HAP-1 (cell line): Measurements from ENCODE around the gene CCDC171.
A peak's percentile ranks its signal among the peaks of the same experiment; 100 is the strongest.
"Not testable (repeated sequence)": the region's sequence is repeated elsewhere in the genome, so short reads cannot be mapped to it uniquely, and the experiment has no call there.

ENCODE experiments used
- DNase-seq, 2 experiments: peaks; one replicate each; pipeline ENCODE4 v3.0.0-alpha.2; 2016 to 2020; ENCODE audit warnings: low spot score in 2 of 2
- H3K27me3 ChIP-seq: fragments of 250-450 bp; sonication (Bioruptor Pico); 2 replicates; pipeline ENCODE4 v1.5.1; 2020; ENCODE audit warnings: low read depth, mild to moderate bottlenecking, moderate library complexity
- H3K36me3 ChIP-seq: fragments of 250-450 bp; sonication (Bioruptor Pico); replicated peaks from 2 replicates; pipeline ENCODE4 v1.5.1; 2020; ENCODE audit warnings: mild to moderate bottlenecking
- H3K4me1 ChIP-seq: fragments of 250-450 bp; sonication (Bioruptor Pico); 2 replicates; pipeline ENCODE4 v1.5.1; 2020; ENCODE audit warnings: mild to moderate bottlenecking
- H3K4me3 ChIP-seq: fragments of 250-450 bp; sonication (Bioruptor Pico); 2 replicates; pipeline ENCODE4 v1.5.1; 2020; ENCODE audit warnings: mild to moderate bottlenecking, moderate library complexity
- H3K9me3 ChIP-seq: fragments of 250-450 bp; sonication (Bioruptor Pico); 2 replicates; pipeline ENCODE4 v1.5.1; 2020; ENCODE audit warnings: mild to moderate bottlenecking, moderate library complexity
- in situ Hi-C: fragments of 300-500 bp; cut with MboI; formaldehyde crosslinking; loops from 3 replicates; pipeline ENCODE4 v1.14.3; 2020; ENCODE audit warnings: low sequenced_read_pairs, inconsistent platforms, mixed read lengths

The CCDC171 gene

GRCh38 chr9:15527035-15527434 lies 25.8 kb upstream of the CCDC171 start:
- H3K4me1 ChIP-seq, DNase-seq, H3K4me3 ChIP-seq, H3K36me3 ChIP-seq, H3K27me3 ChIP-seq, in situ Hi-C loops, H3K9me3 ChIP-seq: not testable (repeated sequence)

DNA sequence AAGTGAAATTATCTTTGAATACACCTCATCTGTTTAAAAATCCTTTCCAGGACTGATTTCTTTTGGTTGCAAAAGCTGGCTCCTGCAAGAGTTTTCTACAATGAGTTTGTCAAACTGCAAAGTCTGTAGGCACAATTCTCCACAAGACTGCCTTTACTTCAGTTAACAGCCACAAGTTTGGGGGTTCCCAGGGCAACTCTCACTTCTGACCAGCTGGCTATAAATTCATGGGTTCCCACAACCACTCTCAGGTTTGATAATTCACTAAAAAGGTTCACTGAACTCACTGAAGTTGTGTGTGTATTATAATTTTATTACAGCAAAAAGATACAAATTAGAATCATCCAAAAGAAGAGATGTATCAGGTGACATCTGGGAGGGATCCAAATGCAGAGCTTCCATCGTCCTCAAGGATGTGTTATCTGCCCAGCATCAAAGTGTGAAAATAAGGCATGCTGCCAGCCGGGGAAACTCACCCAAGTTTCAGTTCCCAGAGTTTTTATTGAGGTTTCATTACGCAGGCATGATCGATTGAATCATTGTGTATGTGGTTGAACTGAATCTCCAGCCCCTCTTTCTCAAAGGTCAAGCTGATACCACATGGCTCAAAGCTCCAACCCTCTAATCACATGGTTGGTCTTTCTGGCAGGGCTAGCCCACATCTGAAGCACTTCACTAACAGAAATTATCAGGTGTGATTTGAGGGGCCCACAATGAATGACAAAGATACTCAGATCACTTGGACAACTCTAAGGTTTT lies 23.1 kb upstream of the CCDC171 start:
- in situ Hi-C loops: no loop called here
- no peaks in the 10 kb centered on the region; the same call in 1 of the 2 replicates for H3K27me3 ChIP-seq
- no peaks in the 10 kb centered on the region for H3K36me3 ChIP-seq
- no peak overlapping the region for H3K4me3 ChIP-seq
- H3K9me3 ChIP-seq: no peaks in the 10 kb centered on the region
- H3K4me1 ChIP-seq: no peaks in the 10 kb centered on the region
- DNase-seq: no peak

- no peak overlapping the region for H3K4me3 ChIP-seq
- no peaks in the 10 kb centered on the region for H3K9me3 ChIP-seq
- no peak for DNase-seq
- no peaks in the 10 kb centered on the region for H3K27me3 ChIP-seq
- in situ Hi-C loops: no loop called here
- H3K36me3 ChIP-seq: no peaks in the 10 kb centered on the region
- H3K4me1 ChIP-seq: no peaks in the 10 kb centered on the region
These were observed 21.5 kb upstream of the CCDC171 start for GRCh38 chr9:15531380-15531779.

- Histone ChIP-seq H3K27me3 (no peaks in the 10 kb centered on the region), H3K9me3 (no peaks in the 10 kb centered on the region), H3K36me3 (no peaks in the 10 kb centered on the region), H3K4me1 (no peaks in the 10 kb centered on the region), H3K4me3 (no peak overlapping the region)
- DNase-seq: no peak
- in situ Hi-C loops: no loop called here
These were observed 11.0 kb upstream of the CCDC171 start for GRCh38 chr9:15541872-15542271.

DNA sequence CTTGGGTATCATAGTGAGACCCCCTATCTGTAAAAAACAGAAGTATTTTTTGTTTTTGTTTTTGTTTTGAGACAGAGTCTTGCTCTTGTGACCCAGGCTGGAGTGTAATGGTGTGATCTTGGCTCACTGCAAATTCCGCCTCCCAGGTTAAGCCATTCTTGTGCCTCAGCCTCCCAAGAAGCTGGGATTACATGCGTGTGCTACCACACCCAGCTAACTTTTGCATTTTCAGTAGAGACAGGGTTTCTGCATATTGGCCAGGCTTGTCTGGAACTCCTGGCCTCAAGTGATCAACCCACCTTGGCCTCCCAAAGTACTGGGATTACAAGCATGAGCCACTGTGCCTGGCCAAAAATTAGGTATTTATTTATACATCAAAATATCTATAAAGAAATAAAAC lies 10.2 kb upstream of the CCDC171 start:
- Histone ChIP-seq H3K9me3 (no peaks in the 10 kb centered on the region), H3K4me1 (no peaks in the 10 kb centered on the region), H3K4me3 (no peak overlapping the region), H3K36me3 (no peaks in the 10 kb centered on the region), H3K27me3 (no peaks in the 10 kb centered on the region)
- DNase-seq: no peak
- in situ Hi-C loops: no loop called here

DNA sequence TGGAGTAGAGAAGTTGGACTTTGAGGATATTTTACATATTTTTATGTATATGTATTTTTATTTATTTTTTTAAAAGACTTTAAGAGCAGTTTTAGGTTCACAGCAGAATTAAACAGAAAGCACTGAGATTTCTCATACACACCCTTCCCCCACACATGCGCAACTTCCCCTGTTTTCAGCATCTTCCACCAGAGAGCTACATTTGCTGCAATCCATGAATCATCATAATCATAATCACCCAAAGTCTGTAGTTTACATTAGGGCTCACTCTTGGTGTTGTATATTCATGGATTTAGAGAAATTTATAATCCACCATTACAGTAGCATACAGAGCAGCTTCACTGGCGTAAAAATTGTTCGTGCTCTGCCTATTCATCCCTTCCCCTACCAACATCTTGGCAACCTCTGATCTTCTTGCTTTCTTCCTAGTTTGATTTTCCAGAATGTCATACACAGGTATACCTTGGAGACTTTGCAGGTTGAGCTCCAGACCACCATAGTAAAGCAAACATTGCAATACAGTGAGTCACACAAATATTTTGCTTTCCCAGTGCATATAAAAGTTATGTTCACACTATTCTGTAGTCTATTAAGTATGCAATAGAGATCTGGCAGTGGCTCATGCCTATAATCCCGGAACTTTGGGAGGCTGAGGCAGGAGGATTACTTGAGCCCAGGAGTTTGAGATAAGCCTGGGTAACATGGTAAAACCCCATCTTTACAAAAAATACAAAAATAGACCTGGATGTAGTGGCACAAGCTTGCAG lies 9.6 kb upstream of the CCDC171 start:
- in situ Hi-C loops: no loop called here
- Histone ChIP-seq H3K27me3 (no peaks in the 10 kb centered on the region), H3K4me1 (no peaks in the 10 kb centered on the region), H3K36me3 (no peaks in the 10 kb centered on the region), H3K9me3 (no peaks in the 10 kb centered on the region), H3K4me3 (no peak overlapping the region)
- no peak for DNase-seq

GRCh38 chr9:15549611-15550010 lies 3.2 kb upstream of the CCDC171 start:
- no peak for DNase-seq
- in situ Hi-C loops: loop anchor here (5.0 kb wide), 1 partner anchor 43 kb away; no protein-coding TSS in a partner anchor

GRCh38 chr9:15553528-15553898 lies 670 bp downstream of the CCDC171 start:
- H3K27me3 ChIP-seq: no peaks in the 10 kb centered on the region
- no peaks in the 10 kb centered on the region for H3K9me3 ChIP-seq
- H3K4me3 ChIP-seq: peak overlapping the region; percentile 46
- in situ Hi-C loops: loop anchor here (5.0 kb wide), 1 partner anchor 39 kb away; no protein-coding TSS in a partner anchor
- H3K36me3 ChIP-seq: no peaks in the 10 kb centered on the region
- H3K4me1 ChIP-seq: peaks cover 6% of the 10 kb centered on the region; the same call in 1 of the 2 replicates
- no peak for DNase-seq

More at GRCh38 chr9:15549611-15550010, 3.2 kb upstream of the CCDC171 start:
- no peaks in the 10 kb centered on the region for H3K9me3 ChIP-seq
- no peak overlapping the region for H3K4me3 ChIP-seq
- H3K4me1 ChIP-seq: peaks cover 6% of the 10 kb centered on the region; the same call in 1 of the 2 replicates
- no peaks in the 10 kb centered on the region for H3K27me3 ChIP-seq
- H3K36me3 ChIP-seq: no peaks in the 10 kb centered on the region

DNA sequence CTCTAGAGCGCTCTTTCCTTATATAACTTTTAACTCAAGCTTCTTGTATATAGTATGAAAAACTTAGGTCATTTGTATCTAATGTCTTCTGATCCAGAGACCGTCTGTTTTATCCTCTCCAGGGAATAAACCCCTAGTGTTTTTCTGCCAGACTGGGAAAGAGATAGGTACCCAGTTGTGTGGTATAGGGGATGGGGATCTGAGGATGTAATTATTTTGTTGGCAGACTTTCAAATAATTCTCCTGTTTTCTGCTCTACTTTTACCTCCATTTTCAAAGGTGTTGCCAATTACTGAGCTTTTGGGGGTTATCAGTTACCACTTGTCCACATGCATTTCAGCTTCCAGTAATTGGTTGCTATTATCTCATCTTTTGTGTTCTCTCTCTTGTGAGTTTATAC lies 17.9 kb downstream of the CCDC171 start:
- Histone ChIP-seq H3K4me3 (no peak overlapping the region), H3K9me3 (no peaks in the 10 kb centered on the region), H3K36me3 (no peaks in the 10 kb centered on the region), H3K4me1 (no peaks in the 10 kb centered on the region), H3K27me3 (no peaks in the 10 kb centered on the region)
- in situ Hi-C loops: no loop called here
- no peak for DNase-seq

- no peaks in the 10 kb centered on the region for H3K4me1 ChIP-seq
- in situ Hi-C loops: no loop called here
- H3K4me3 ChIP-seq: no peak overlapping the region
- H3K27me3 ChIP-seq: no peaks in the 10 kb centered on the region
- H3K9me3 ChIP-seq: no peaks in the 10 kb centered on the region
- H3K36me3 ChIP-seq: no peaks in the 10 kb centered on the region
- no peak for DNase-seq
These were observed 19.4 kb downstream of the CCDC171 start for GRCh38 chr9:15572200-15572770.

GRCh38 chr9:15576350-15577050 lies 23.7 kb downstream of the CCDC171 start:
- no peaks in the 10 kb centered on the region for H3K9me3 ChIP-seq
- DNase-seq: no peak
- no peaks in the 10 kb centered on the region for H3K4me1 ChIP-seq
- no peaks in the 10 kb centered on the region for H3K27me3 ChIP-seq
- no peaks in the 10 kb centered on the region for H3K36me3 ChIP-seq
- in situ Hi-C loops: no loop called here
- no peak overlapping the region for H3K4me3 ChIP-seq

DNA sequence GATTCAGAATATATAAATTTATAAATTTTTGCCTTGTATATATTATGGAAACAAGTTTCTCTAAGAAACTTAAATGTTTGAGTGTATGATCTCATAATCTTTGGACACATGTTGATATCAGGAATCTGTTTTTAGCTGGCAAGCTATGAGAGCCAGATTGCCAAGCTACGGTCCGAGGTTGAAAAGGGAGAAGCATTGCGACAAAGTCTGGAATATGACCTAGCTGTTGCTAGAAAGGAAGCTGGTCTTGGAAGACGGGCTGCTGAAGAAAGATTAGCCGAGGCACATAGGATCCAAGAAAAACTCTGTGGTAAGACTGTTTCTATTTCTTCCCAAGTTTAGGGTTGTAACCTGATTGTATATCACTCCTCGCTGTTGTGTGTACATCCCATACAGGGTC lies 25.9 kb downstream of the CCDC171 start:
- DNase-seq: no peak
- H3K36me3 ChIP-seq: no peaks in the 10 kb centered on the region
- no peak overlapping the region for H3K4me3 ChIP-seq
- H3K9me3 ChIP-seq: no peaks in the 10 kb centered on the region
- in situ Hi-C loops: no loop called here
- H3K4me1 ChIP-seq: no peaks in the 10 kb centered on the region
- H3K27me3 ChIP-seq: no peaks in the 10 kb centered on the region

DNA sequence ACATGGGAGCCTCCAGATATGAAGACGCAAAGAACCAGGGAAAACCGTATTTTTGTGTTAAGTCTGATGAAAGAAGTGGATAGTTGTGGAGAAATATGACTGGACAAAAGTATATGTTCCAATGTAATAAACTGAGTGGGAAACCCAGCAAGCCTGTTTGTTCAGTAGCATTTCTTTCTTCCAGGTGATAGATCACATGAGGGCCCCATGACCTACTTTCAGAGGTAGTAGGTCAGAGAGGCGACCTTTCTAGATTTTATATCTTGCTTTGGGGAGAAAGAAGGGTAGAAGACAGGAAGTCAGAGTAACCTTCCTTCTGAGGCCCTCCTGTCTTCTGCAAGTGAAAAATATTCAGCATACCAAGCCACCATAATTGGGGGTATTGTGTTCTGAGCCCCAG lies 31.5 kb downstream of the CCDC171 start:
- in situ Hi-C loops: no loop called here
- Histone ChIP-seq H3K36me3 (no peaks in the 10 kb centered on the region), H3K4me1 (peaks cover 21% of the 10 kb centered on the region), H3K4me3 (no peak overlapping the region), H3K27me3 (no peaks in the 10 kb centered on the region), H3K9me3 (no peaks in the 10 kb centered on the region)
- no peak for DNase-seq
